ENCODE results near the gene SHE.
"Not testable (repeated sequence)": the region's sequence is repeated elsewhere in the genome, so short reads cannot be mapped to it uniquely, and the experiment has no call there.

Gene SHE

DNA sequence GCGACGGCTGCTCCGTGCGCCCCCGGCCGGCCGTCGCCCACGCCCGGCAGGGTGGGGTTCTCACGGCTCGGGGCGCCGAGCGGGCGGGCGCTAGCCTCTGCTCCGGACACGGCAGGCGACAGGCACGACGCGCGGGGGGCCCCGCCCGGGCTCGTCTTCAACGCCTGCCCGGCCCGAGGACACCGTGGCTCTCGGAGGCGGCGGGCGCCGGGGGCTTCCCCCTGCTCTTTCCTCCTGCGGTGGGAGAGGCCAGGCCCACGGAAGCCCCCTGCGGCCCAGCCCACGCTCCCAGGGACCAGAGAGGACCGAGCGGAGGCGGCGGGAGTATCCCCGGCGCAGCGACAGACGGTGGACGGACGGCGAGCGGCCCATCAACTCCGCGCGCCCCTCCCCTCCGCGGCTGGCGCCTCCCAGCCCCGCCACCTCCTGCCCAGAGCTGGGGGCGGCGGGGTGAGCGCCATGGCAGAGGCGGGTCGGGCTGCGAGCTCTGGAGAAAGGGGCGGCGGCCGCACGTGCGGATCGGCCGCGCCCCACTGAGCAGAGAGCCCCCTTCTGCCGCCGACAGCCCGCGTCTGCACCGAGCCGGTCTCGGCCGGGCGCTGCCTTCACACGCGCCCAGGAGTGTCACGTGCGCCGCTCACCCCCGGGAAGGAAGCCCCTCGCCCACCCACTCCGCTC, at the start of gene SHE, which contains the start of gene TDRD10:
SHE (minus strand) TSS at position 347 of the 678 bp plus-strand sequence. CDS start 386 bp downstream, outside the sequence.
TDRD10 (plus strand) TSS at position 154 of the 678 bp plus-strand sequence. CDS start 4,685 bp downstream, outside the sequence.
- peak; percentile 40 for DNase-seq

DNA sequence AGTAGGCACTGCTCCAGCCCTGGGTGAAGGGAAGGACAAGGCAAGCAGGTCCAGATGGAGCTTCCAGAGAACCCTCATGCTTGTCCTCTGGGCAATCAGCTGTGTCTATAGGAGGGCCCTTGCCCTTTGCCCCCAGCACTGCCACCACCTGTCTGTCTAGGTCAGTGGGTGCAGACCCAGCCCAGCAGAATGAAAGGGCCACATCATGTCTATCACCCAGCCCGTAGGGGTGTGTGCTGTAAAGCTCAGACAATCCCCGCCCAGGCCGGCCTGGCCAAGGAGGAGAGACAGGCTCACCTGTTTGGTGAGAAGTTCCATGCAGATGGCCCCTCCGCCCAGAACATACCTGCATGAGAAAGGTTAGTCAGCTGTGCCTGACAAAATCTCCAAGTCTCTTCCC, 49.3 kb upstream of the SHE start:
- DNase-seq = no peak

DNA sequence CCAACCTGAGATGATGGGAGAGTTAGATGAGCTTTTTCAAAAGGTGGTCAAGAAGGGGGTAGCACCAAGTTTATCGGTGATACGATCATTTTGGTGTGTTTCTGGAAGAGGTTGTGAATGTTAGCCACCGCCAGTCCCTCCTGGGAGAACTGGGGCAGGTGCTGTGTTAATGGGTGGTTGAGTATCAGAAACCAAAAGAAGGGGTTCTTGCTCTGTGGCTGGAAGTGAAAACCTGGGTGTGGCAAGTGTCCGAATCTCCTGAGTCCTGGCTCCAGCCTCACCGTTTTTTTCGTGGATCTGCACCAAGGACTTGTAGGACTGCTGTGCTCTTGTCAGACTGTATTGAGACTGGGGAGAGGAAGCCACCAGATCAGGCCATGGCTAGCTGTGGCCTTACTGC, 48.4 kb upstream of the SHE start:
- no peak for DNase-seq

DNA sequence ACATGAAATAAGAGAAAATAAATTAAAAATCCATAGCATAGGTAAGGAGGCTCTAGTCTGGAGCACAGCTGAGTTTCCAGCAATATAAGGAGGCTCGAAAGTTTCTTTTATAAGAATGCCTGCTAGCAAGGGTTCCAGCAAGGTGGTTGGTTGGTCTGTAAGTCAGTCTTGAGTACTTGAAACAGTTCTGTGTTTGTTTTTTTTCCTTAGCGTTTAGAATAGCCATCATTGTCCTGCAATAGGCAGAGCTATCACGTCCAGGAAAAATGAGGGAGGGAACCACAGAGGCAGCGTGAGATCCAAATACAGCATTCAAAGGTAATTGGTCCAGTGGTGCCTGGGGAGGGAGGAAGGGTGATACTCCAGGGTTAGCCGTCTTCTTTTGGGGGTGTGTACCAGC, 47.9 kb upstream of the SHE start:
- no peak for DNase-seq

DNA sequence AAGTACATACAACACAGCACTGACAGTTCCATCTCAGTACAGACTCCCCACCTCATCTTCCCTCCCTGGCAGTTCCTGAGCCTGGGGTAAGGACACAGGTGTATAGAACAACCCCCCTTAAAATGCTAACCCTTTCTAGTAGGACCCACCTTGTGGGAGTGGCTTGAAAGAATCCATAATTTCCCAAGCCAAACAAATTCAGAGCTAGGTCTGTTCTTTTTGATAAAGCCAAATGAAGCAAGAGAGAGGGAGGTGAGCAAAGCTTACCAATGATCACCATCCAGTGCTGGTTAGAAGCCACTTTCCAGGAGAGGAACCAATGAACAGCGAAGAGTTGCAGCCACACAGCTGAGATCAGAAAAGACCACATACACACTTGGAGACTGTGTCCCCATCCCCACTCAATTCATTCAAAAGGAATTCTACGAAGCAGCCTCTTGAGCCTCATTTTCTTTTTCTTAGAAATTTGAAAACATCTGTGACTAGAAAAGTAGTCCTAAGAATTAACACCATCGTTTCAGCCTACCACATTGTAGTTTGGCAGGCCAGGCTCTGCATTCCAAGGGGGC, 47.1 kb upstream of the SHE start:
- no peak for DNase-seq

DNA sequence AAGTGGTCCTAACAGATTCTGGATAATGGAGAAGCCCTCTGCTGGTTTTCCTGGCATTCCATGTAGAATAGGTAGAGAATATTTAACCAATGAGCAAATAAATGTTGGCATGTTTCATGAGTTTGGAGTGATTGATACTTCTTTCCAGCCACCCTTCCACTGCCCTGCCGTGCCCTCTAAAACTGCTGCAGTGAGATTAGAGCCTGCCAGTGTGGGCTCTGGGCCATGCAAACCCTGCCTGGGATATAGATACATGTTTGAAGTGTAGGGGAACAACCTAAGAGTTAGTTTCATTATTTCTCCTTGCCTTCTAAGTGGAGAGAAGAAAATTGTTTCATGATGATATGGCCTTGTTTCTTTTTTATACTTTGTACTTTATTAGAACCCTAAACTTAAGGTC, 45.8 kb upstream of the SHE start:
- DNase-seq = no peak

DNA sequence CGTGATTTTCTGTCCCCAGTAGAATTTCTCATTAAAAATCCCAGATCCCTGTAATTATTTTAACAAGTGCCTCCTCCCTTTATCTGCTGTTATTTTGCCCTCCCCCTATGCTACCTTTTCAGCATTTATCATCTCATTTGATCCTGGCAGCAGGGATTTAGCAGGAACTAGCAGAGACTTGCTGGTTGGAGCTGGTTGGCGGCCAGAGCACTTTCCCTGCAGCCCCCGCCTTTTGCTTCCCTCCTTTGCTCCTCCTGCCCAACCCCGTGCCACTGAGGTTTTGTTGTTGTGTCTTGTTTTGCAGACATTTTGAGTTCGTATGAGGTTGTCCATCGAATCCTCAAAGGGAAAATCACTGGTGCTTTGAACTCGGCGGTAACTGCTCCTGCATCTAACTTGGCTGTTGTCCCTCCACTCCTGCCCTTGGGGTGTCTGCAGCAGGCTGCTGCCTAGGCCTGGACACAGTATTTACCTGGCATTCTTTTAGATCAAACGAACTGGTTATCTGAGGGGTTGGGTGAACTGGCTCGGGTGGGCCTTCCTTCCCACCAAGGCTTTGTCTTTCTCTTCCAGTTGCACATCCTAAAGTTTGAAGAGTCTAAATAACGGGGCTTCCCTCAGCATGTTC, 45.0 kb upstream of the SHE start:
- no peak for DNase-seq

DNA sequence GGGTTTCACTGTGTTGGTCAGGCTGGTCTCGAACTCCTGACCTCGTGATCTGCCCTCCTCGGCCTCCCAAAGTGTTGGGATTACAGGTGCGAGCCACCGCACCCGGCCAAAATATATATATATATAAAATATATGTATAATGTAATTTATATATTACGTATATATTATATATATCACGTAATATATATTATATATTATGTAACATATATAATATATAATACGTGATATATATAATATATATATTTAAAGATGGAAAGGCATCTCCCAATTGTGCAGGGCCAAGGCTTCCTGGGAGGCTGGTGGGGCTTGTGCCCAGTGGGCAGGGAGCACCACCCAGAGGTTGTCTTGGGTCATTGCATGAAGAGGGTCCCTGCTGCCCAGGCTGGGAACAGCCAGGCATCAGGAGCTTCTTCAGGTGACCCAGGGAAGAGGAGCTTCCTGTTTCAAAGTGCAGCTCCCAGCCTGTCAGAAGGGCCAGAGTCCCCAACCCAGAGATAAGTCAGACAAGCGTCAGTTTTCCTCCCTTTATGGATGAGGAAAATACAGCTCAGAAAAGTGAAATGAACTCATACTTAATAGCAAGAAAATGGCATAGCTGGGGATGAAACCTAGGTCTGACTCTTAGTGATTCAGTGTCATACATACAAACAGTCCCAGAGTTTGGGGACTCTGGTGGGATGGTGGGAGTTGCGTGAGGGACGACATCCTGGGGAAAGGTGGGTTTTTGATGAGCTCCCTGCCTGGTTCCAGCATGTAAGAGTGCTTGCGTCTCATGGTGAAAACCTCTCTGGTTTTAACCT, 44.3 kb upstream of the SHE start:
- DNase-seq = peak; percentile 34

DNA sequence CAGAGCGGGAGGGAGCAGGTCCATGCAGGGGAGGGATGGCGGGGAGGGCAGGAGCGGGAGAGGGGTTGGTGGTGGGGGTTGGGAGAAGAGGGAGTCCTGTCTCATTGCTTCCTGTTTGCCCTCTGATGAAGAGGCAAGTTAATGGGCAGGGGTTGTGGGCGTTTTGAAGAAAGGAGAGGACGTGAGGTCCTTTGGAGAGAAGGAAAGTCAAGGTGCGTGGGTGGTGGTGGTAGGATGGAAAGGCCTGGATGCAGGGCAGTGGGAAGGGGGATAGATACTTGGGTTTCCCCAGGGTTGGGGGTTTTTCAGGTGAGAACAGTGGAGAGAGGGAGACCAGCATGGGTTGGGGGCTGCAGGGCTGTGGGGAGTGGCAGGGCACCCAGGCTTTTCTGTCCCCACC, 39.0 kb upstream of the SHE start:
- no peak for DNase-seq

DNA sequence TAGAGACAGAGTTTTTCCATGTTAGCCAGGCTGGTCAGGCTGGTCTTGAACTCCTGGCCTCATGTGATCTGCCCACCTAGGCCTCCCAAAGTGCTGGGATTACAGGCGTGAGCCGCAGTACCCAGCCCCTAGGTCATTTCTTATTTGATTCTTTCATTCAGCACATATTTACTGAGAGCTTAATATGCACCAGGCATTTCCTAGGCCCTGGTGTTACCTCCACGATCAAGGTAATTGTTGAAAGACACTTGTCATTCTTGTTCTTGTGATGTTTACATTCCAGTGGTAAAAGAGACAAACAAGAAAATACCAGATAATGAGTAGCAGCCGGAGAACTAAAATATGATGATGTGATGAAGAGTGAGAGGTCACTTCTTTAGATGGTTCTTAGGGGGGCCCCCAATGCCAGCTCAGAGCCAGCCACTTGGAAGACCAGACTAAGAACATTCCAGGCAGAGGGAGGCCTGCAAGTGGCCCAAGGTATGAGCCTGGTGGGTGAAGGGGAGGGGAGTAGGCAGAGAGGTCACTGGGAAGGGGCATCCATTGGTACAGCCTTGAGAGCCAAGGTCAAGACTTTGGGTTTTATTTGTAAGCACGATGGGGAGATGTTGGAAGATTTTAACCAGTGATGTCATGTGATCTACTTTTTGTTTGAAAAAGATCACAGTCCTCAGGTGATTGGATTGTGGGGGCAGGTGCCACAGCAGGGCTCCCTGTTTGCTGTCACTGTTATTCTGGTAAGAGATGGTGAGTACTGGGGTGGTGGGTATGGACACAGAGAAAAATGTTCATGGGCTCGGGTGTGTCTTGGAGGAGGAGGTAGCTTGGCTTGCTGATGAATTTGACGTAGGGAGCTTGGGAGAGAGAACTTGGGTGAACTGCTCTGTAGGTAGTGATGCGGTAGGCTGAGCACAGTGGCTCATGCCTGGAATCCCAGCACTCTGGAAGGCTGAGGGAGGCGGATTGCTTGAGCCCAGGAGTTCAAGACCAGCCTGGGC, 37.6 kb upstream of the SHE start:
- no peak for DNase-seq

DNA sequence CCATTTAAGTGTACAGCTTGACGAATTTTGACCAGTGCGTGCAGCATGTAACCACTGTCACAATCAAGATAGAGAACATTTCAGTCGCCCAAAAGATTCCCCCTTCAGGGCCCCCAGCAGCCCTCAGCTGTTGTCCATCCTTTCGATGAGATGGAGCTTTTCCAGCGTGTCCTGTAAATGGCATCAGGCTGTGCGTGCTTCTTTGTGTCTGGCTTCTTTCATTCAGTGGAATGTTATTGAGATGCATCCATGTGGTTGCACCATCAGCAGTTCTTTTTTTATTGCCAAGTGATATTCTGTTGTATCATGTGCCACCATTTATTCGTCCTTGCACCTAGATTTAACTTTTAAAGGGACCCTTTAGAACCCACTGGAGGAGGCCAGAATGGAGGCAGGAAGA, 34.4 kb upstream of the SHE start:
- no peak for DNase-seq

DNA sequence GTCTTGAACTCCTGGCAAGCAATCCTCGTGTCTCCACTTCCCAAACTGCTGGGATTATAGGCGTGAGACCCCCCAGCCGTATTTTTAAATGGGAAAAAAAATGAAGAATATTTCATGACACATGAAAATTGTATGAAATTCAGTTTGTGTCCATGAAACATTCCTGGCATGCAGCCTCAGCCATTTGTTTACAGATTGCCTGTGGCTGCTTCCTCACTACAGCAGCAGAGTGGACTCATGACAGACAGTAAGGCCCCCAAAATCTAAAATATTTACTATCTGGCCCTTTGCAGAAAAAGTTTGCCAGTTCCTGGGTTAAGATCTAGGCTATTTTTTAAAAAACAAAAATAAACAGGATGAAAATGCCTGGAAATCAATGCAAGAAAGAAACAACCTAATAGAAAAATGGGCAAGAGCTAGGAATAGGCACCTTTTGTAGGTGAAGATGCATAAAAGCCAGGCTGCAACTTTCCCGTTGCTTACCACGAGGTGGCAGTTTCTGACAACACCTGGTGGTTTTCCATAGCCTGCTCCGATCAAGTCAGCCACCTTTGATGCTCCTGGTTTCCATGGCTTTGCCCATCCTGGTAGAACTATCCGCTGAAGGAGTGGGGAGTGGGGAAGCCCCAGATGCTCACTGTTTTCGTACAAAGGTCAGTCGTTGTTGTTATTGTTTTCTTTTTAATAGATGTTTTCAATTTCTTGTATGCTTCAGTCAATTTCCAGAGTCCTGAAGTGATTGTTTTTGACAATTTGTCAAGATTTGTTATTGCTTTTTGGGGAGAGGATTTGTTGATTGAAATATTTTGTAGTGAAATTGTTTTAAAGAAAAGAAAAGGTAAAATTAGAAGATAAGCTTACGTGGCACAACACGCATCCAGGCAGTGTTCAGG, 32.0 kb upstream of the SHE start:
- DNase-seq = no peak

DNA sequence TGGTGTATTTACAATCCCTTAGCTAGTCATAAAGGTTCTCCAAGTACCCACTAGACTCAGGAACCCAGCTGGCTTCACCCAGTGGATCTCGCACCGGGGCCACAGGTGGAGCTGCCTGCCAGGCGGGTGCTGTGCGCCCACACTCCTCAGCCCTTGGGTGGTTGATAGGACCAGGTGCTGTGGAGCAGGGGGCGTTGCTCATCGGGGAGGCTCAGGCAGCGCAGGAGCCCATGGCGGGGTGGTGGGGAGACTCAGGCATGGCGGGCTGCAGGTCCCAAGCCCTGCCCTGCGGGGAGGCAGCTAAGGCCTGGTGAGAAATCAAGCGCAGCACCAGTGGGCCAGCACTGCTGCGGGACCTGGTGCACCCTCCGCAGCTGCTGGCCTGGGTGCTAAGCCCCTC, 29.7 kb upstream of the SHE start:
- DNase-seq = not testable (repeated sequence)

DNA sequence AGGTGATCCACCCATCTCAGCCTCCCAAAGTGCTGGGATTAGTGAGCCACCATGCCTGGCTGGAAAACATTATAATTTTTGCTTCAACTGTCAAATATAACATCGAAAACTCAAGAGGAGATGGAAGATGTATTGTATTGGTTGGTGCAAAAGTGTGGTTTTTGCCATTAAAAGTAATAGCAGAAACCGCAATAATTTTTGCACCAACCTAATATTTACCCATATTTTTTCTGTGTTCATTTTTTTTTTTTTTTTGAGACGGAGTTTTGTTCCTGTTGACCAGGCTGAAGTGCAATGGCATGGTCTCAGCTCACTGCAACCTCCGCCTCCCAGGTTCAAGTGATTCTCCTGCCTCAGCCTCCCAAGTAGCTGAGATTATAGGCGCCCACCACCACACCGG, 27.1 kb upstream of the SHE start:
- no peak for DNase-seq

DNA sequence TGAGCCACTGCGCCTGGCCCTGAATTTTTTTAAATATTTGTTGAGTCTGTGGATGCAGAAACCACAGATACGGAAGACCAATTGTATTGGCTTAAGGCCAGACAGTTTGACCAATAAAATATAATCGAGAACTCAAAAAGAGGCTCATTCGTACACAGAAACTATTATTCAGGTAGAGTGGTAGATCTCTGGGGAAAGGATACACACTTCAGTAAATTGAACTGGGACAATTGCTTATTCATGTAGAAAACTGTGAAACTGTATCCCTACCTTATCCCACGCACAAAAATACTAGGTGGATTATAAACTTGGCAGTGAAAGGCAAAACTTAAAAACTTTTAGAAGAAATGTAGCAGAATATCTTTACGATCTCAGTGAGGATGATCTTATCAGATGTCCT, 25.0 kb upstream of the SHE start:
- no peak for DNase-seq

DNA sequence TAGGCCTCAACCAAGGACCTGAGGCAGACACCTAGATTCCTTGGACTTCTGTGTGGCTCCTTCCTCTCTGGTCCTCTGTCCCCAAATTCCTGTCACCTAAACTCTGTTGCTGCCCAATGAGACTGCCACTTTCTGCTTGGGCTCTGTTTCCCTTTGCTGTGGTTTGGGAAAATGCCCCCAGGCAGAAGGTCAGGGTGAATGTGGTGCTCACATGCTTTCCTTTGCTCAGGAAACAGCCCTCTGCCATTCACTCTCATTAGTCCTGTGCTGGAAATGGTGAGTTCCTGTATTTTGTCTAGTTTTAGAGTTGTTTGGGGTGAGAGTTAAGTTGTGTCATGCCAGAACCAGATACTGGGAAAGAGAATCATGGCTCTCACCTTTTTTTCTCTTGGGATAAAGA, 22.7 kb upstream of the SHE start:
- DNase-seq = no peak

DNA sequence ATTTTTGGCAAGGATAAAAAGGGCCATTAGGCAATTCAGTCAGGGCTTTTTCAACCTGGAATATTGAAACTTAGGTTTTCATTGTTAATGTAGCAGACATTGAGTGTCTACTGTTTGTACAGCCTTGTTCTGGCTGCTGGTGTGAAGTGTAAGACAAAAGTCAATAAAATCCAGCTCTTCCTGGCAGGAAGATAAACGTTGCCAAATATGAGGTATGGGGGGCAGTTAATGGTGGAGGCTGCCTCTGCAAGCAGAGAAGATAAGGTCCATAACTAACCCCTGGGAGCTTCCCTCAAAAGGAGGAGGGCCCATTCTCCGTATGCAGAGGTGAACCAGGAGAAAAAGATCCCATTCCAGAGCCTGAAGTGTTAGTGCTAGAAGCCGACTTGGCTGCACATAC, 19.5 kb upstream of the SHE start:
- DNase-seq = no peak

DNA sequence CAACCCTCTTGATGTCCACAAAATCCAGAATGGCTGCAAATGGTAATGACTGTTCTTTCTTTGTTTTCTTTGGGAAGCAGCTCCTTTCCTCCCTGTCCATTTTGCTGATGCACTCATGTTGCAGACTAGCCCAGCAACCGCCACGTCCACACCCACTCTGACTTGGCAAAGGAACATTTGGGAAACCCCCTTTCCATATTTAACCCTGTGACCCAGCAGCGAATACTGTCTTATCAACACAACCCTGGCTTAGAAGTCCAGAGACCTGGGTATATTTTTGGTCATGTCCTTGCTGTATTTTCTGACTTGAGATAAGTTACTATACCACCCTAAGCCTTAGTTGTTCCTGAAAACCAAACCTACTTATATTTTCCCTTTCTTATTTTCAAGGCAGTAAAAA, 18.1 kb upstream of the SHE start:
- DNase-seq = no peak

DNA sequence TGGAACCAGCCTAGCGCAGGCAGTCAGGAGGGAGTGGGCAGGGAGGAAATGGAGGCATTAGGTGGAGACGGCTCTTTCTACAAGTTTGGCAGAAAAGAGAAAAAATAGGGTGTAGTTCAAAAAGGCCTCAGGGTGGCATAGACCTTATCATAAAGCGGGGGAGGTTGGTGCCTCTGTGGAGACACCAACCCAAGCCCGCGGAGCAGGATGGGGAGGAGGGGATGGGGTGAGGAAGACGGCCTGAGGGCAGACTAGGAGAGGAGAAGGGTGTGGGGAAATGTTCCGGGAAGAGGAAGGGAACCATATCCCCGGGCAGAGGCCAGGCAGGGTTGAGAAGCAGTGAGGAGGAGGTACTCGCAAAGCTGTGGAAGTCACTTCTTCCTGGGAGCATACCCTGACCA, 17.4 kb upstream of the SHE start:
- DNase-seq = peak; percentile 23

DNA sequence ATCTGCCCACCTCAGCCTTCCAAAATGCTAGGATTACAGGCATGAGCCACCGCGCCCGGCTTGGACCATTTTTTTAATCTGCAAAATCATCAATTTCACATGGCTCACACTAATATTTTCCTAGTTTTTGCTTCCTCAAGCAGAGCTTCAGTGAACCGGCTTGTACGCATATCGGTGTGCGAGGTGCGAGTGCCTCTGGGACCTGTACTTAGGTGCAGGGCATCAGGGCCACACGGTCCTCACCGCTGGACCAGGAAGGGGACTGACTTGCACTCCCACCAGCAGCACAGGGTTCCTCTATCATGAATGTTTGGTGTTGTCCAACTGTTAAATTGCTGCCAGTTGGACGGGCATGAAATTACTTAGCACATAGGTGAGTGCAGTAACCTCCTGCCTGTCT, 15.4 kb upstream of the SHE start:
- no peak for DNase-seq

DNA sequence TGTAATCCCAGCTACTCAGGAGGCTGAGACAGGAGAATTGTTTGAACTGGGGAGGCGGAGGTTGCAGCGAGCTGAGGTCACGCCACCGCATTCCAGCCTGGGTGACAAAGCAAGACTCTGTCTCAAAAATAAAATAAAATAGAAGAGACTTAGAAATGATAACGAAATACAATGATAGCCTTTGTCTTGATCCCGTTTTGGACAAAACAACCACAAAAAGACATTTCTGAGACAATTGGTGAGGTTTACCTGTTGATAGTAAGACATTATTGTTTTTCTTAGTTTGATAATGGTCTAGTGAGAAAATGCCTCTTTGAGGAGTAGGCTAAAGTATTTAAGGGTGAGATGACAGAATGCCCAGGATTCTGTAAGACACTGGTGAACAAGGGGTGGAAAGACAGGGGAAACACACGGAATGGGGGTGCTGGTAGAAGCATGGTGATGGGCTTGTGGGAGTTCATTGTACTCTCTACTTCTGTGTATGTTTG, 11.9 kb upstream of the SHE start:
- DNase-seq = no peak

Data from right hindlimb (tissue), 1 donor.